PC-3 (cell line): ENCODE data around the gene CP.

Experiments used
- CTCF ChIP-seq: fragments of 300-600 bp; sonication (generic); conservative IDR thresholded peaks from 2 replicates; pipeline ENCODE4 v1.5.1; 2017; ENCODE audit warnings: antibody characterized with exemption, low read depth, mild to moderate bottlenecking, low read length
- EZH2 ChIP-seq: fragments of 300-600 bp; sonication (generic); IDR thresholded peaks from one replicate; pipeline ENCODE4 v1.6.1; 2017; ENCODE audit warnings: antibody characterized with exemption, mild to moderate bottlenecking, low read length; ENCODE audit not compliant: unreplicated experiment
- EZH2phosphoT487 ChIP-seq: fragments of 300-600 bp; sonication (generic); IDR thresholded peaks from 2 replicates; pipeline ENCODE4 v1.6.1; 2018; ENCODE audit warnings: mild to moderate bottlenecking, antibody characterized with exemption, low read length, borderline replicate concordance

- TF ChIP-seq EZH2phosphoT487 (no peak), CTCF (no peak), EZH2 (no peak)
Measured at GRCh38 chr3:149181182-149181581, 40.4 kb downstream of the CP start.
